Parathyroid adenoma (tissue), 2 donors: ENCODE data around the gene MRPL53.

Experiments
- H2AFZ ChIP-seq: fragments of 300-600 bp; sonication (generic); one replicate; pipeline ENCODE4 v1.7.0; 2017; ENCODE audit warnings: antibody characterized with exemption, mild to moderate bottlenecking
- H3K27ac ChIP-seq: fragments of 300-600 bp; sonication (generic); one replicate; pipeline ENCODE4 v1.7.0; 2017
- H3K27me3 ChIP-seq: fragments of 300-600 bp; sonication (generic); one replicate; pipeline ENCODE4 v1.7.0; 2017; ENCODE audit warnings: low read length; ENCODE audit not compliant: control insufficient read depth, insufficient read depth
- H3K36me3 ChIP-seq: fragments of 300-600 bp; sonication (generic); one replicate; pipeline ENCODE4 v1.7.0; 2017; ENCODE audit warnings: low read length; ENCODE audit not compliant: control insufficient read depth, insufficient read depth
- H3K4me1 ChIP-seq: fragments of 300-600 bp; sonication (generic); one replicate; pipeline ENCODE4 v1.7.0; 2017; ENCODE audit warnings: control low read depth
- H3K4me2 ChIP-seq: fragments of 300-600 bp; sonication (generic); one replicate; pipeline ENCODE4 v1.7.0; 2017; ENCODE audit warnings: low read length
- H3K4me3 ChIP-seq: fragments of 300-600 bp; sonication (generic); one replicate; pipeline ENCODE4 v1.7.0; 2017; ENCODE audit warnings: low read depth, low read length
- H3K79me2 ChIP-seq: fragments of 300-600 bp; sonication (generic); one replicate; pipeline ENCODE4 v1.7.0; 2017; ENCODE audit warnings: control low read depth
- H3K9ac ChIP-seq: fragments of 300-600 bp; sonication (generic); one replicate; pipeline ENCODE4 v1.7.0; 2017; ENCODE audit warnings: mild to moderate bottlenecking
- H3K9me3 ChIP-seq: fragments of 300-600 bp; sonication (generic); one replicate; pipeline ENCODE4 v1.7.0; 2017; ENCODE audit warnings: low read length; ENCODE audit not compliant: control insufficient read depth
- CTCF ChIP-seq: fragments of 300-600 bp; sonication (generic); IDR thresholded peaks from one replicate; pipeline ENCODE4 v1.7.0; 2017; ENCODE audit warnings: antibody characterized with exemption, mild to moderate bottlenecking
- donor health status: primary hyperparathyroidism.

The MRPL53 gene

GRCh38 chr2:74436848-74437695 lies 35.4 kb downstream of the MRPL53 start:
- Histone ChIP-seq H3K4me3 (no peak overlapping the region), H3K9me3 (no peaks in the 10 kb centered on the region), H3K27me3 (no peaks in the 10 kb centered on the region), H3K9ac (no peak overlapping the region), H3K27ac (no peak overlapping the region), H3K4me2 (no peak overlapping the region), H3K4me1 (peaks cover 8% of the 10 kb centered on the region), H3K79me2 (peaks cover 13% of the 10 kb centered on the region), H3K36me3 (no peaks in the 10 kb centered on the region), H2AFZ (no peak overlapping the region)
- no peak for TF ChIP-seq CTCF

DNA sequence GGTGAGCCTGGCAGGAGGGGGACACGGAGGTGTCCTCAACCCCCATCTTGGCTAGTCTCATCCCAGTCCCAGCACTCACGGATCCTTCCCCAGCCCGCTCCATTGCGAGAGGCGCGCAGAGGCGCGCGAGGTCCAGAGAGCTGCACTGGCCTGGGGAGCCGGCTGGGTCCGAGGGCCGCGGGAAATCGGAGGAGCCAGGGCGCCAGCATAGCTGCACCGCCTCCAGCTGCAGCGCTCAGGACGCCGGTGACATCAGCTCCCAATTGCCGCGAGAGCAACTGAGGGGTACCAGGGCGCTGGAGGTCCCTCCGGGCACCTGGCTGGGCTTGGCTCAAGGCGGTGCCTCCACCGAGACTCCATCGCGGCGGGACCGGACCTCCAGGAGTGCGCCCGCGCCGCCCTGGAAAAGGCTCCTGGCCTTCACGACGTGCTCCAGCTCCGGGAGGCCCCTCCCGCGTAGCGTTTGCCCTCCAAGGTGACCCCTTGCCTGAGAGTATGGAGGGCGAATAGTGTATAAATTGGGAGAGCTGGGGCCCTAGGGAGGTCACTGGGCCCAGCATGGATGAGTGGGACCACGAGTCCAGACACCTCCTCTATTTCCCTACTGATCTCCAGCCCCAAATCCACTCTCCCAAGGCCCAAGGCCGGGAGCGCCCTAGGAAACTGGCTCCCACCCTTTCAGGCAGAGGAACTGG lies 36.2 kb downstream of the MRPL53 start:
- Histone ChIP-seq H3K4me3 (no peak overlapping the region), H3K9ac (no peak overlapping the region), H2AFZ (no peak overlapping the region), H3K9me3 (no peaks in the 10 kb centered on the region), H3K27me3 (no peaks in the 10 kb centered on the region), H3K4me2 (no peak overlapping the region), H3K36me3 (no peaks in the 10 kb centered on the region), H3K79me2 (peaks cover 13% of the 10 kb centered on the region), H3K27ac (no peak overlapping the region), H3K4me1 (peaks cover 8% of the 10 kb centered on the region)
- no peak for TF ChIP-seq CTCF

DNA sequence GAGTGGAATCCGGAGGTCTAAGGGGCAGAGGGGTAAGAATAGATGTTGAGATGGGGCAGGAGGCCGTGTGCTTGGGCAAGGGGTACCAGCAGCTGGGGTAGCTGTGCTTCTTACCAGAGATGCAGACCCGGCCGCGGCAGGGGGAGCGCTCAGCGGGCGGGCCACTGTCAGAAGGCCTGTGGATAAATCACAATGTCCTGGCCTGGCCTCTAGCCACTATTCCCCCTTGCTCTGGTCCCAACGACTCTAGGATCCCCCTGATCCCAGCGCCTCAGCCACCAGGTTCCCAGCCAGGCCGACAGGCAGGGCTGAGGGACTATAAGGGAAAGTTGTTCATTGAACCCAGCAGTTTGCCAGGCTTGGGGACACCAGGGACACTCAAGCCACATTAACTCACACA lies 42.0 kb downstream of the MRPL53 start:
- Histone ChIP-seq H3K27ac (no peak overlapping the region), H3K4me1 (no peaks in the 10 kb centered on the region), H3K9me3 (no peaks in the 10 kb centered on the region), H2AFZ (no peak overlapping the region), H3K79me2 (peaks cover 3% of the 10 kb centered on the region), H3K27me3 (no peaks in the 10 kb centered on the region), H3K36me3 (no peaks in the 10 kb centered on the region), H3K9ac (no peak overlapping the region), H3K4me2 (no peak overlapping the region), H3K4me3 (no peak overlapping the region)
- TF ChIP-seq CTCF = no peak

GRCh38 chr2:74429487-74430451 lies 42.7 kb downstream of the MRPL53 start:
- no peak overlapping the region for H3K27ac ChIP-seq
- no peak overlapping the region for H3K4me2 ChIP-seq

More at GRCh38 chr2:74429487-74430451, 42.7 kb downstream of the MRPL53 start:
- Histone ChIP-seq H3K27me3 (no peaks in the 10 kb centered on the region), H2AFZ (no peak overlapping the region), H3K9ac (no peak overlapping the region), H3K9me3 (no peaks in the 10 kb centered on the region), H3K4me3 (no peak overlapping the region), H3K4me1 (no peaks in the 10 kb centered on the region), H3K79me2 (peaks cover 3% of the 10 kb centered on the region), H3K36me3 (no peaks in the 10 kb centered on the region)
- TF ChIP-seq CTCF = no peak
